HG02885 (cell line): ENCODE measurements around the gene MFNG.

Experiments
- ATAC-seq: cut with Tn5 transposase; IDR thresholded peaks from one replicate; pipeline ENCODE4 v1.9.1; 2021; ENCODE audit warnings: mild to moderate bottlenecking; ENCODE audit not compliant: unreplicated experiment, poor library complexity

Gene MFNG

DNA sequence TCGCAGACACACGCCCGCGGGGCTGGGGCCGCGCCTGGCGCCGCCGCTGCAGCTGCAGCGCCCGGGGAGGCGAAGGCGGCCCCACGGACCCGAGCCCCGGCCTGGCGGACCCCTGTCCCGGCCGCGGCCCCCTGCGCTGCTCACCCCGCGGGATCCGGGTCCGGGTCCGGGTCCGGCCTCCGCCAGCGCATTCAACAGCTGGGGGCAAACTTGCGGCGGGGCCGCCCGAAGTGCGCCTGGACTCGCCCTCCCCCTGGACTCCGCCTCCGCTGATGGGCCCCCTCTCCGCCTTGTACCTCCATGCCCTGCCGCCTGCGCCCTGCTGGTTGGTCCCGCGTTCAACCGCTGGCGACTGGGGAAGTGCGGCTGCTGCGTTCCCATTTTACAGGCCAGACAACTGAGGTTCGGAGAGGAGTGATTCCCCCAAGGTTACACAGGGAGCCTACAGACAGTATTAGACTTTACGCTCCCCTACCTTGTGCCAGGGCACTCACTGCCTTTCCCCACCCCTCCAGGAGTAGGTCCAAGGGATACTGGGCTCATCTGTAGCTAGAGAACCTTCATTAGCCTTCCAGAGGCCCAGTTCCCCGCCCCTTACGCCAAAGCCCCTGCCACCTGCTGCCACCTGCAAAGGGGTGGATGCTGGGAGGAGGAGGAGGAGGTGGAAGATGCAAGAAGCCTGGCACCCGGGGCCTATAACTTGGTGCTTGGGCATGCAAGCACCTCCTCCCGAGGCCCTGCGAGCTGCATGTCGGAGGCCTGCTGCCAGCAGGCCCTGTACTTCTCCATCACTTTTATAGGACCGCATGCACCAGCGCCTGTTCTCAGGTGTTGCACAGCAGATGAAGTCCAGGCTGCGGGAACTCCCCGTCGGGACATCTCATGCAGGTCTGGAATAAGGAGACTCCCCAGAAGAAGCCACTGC is 58.2 kb downstream of the MFNG start:
- ATAC-seq, result no peak

DNA sequence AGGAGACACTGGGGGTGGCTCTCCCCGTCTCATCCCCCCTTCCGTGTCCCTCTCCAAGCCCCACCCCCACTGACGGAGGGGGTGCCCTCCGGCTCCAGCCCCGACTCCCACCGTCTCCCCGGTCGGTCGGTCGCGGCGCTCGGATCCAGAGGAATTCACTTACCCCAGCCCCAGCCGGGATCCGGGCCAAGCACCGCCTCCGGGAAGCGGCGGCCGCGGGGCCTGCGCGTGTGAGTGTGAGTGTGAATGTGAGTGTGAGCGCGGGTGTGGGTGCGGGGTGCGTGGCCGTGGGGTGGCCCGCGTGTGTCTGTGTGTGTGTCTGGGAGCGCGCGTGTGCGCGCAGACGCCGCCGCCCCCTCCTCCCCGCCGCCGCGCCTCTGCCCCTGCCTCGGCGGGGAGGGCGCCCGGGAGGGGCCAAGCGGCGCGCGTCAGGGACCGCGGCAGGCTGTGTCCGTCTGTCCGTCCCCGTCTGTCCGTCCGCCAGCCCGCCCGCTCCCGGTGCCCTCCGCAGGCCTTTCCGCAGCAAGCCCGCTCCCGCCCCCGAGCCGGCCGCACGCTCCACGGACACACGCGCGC is 59.0 kb downstream of the MFNG start, which contains the start of gene ELFN2:
Gene ELFN2 (minus strand): TSS at position 345 of the 576 bp plus-strand sequence. CDS start 51,945 bp downstream, outside the sequence.
- ATAC-seq, result no peak

DNA sequence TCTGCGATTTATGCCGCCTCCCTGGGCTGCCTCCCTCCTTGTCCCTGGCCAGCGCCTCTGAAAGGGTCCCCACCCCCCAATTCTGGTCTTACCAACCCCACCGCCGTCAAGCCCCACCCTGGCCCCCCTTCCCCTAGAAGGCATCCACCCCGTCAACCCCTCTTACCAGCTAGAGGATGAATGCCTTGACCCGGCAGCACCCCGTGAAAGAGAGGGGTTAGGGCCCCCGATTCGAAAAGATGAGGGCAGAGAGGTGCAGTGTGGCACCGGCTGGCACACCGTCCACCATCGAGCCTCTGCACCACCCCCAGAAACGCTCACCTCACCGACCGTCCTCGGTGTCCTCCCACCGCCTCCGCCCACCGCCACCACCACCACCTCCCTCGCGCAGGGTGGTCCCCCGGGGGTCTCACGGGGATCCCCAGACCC is 59.5 kb downstream of the MFNG start:
- ATAC-seq, result no peak

DNA sequence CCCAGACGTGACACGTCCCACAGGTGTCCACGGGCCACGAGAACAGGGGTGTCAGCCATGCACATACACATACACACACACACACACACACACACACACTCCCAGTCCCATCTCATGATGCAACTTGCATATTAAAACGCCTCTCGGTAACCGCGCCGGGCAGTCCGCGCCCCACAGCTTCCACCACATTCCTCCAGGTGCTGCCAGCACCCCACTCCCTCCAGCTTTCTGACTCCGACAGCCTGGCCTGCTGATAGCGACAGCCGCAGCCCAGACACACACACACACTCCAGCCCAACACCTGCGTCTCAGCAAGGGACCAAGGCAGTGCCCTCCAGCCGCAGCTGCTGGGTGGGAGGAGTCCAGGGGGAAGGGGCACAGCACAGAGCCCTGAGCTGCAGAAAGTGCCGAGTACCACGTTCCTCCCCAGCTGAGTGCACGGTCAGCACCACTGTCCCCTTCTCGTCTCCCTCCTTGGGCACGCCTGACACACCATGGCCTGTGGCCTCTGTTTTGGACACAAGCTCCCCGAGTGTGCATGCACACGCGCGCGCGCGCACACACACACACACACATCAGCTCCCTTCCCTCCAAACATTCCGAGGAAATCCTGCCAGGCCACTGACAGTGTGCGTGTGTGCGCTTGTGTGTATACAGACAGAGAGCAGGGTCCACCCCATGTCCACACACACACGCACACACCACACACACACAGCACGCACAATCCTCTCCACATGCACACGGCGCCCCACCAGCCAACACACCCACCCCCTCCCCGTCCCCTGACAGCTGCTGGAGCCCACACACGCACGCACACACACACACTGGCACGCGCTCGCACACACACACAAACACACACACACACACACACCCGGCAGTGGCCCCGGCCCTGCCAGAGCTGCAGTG is 60.1 kb downstream of the MFNG start:
- no peak for ATAC-seq

DNA sequence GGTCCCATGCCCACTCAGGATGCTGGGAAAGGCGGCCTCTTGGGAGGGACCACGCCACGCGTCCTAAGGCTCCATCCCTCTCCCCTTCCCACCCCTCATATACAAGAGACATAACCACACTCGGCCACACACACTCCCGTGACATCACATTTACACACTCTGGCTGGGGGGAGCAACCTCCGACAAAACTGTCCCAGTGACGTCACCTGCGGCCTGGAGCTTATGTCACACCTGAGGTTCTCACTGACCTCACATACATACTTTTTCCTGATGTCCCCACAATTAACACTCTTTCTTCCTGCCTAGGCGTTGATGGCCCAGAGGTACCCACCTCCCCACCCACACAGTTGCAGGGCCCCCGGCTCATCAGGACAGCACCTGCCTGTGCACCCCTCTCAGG is 60.8 kb downstream of the MFNG start:
- ATAC-seq, result no peak

DNA sequence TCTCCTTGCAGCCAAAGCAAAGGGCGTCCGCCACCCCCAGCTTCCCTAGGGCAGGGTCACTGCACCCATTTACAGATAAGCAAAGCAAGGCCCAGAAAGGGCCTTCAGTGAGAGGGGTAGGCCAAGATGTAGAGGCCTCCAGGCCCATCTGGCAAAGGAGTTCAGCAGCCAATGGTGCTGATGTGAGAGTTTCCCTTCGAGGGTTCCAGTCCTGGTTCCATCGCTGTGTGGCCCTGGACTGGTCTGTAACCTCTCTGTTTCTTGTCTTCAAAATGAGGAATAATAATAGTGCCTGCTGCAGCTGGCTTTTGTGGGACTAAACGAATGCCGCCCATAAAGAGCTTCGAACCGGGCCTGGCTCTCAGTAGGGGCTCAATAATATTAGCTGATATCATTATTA is 62.9 kb downstream of the MFNG start:
- ATAC-seq, result no peak

DNA sequence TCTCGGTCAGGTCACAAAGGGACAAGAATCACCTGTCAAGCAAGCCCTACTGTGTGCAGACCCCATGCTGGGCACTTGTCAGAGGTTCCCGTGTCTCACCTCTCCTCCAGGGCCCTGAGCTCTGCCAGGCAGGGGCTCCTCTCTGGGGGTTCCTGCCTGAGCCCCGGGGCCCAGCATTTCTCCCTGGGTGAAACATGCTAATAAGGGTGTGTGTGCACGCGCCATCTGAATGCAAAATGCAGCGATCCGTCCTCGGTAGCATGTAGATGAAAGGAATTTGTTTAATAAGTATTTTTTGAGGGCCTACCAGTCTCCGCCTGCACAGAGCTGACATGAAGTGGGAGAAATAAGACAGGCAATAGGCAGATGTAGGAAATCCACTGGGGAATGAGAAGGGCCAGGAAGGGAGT is 64.7 kb downstream of the MFNG start:
- ATAC-seq, result no peak

DNA sequence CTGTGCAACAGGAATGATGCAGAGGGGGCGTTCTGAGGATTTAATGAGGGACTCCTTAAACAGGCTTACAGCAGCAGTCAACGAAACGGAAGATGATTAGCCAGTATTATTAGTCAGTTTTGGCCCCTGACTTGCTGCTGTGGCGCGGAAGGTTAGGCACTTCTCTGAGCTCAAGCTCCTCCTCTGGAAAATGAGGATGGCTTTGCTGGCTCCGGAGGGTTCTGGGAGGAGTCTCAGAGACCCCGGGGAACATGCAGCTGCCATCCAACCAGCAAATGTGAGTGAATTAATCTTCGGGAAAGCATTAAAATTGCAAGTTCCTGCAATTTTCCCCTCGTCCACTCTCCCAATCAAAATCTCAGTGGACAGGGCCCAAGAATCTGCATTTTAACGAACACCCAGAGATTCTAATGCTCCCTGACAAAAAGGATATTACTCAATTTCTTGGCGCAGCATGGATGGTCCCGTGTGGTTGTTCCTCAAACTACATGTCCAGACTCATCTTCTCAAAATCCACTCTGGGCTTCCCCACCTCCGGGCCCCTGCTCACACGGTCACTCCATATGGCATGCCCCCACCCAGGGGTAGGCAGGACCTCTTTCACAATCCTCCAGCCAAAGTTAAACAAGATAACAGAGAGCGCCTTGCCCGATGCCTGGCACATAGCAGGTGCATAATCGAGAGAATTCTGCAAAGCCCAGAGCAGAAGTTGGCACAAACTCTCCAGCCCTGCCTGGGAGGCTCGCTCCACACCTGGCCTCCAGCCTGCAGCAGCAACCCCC is 65.3 kb downstream of the MFNG start:
- ATAC-seq, result no peak

DNA sequence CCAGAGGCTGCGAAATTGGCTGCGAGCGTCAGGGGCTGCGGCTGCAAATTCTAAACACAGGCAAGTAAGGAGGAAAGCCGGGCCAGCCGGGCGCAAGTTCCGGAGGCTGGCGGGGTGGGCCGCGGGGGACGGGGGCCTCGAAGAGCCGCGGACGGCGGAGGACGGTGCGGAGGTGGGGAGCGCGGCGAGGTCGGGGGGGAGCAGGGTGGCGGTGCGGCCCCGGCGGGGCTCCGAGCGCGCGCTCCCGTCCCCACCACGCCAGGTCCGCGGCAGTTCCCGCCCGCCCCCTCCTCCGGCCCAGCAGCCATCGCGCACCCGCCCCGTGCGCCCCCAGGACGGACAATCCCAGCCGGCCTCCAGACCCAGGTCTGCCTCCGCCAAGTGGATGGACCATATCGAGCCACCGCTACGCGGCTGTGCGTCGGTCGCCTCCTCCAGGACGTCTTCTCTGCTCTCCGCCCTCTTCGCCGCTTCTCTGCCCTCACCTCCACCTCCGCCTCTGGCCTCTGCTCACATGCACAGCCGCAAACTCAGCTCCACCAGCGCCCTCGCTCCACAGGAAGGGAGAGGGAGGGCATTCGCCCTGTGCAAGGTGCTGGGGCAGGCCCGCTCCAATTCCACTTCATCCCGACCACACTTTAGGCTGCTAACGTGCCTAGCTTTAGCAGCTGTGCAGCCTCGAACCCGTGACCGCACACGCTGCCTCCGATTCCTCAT is 66.1 kb downstream of the MFNG start:
- no peak for ATAC-seq

DNA sequence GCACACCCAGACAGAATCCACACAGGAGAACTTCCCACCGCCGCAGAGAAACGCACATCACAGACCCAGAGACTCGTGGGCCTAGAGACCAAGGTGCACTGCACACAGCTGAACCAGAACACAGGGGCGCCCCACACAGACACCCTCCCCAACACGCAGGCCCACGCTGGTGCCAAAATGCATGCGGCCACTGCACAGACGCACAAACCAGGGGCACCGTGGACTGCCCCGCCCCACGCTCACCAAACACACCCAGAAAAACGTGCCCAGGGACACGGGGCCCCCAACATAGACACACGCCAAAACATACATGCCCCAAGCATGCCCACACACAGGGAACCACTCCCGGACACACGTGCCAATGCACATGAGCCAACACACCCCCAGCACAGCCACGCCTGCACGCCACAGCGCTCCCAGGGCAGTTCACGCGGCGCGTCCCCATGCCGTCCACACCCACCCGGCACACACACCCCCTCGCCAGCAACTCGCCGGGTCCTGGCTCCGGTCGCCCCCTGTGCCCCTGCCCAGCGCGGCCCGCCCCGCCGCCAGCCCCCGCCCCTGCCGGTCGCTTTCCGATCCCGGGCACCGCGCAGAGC is 66.7 kb downstream of the MFNG start:
- no peak for ATAC-seq
